Activated CD4-positive, alpha-beta T cell treated with anti-CD3 and anti-CD28 coated beads, Interleukin-2, amount 10 ng/mL, durations not matched to agents 7 days and 5 days (primary cell): ENCODE data around the gene ALKBH3. TPM values are rescaled to one million over a fixed set of nuclear protein-coding genes. Genes with fewer than 3 reads are reported as not detected.

Source experiments
- CTCF ChIA-PET: fragments of 350-600 bp; sonication (Branson Sonifier 250); formaldehyde crosslinking; loops from one replicate; lab custom pipeline; 2021; ENCODE audit warnings: antibody characterized with exemption; lab: Charles Lee
- POLR2A ChIA-PET: fragments of 350-600 bp; sonication (Branson Sonifier 250); formaldehyde crosslinking; loops from one replicate; lab custom pipeline; 2021; ENCODE audit warnings: antibody characterized with exemption; lab: Charles Lee
- DNase-seq: peaks from one replicate; pipeline ENCODE4 v3.0.0-alpha.2; 2020
- H3K27ac Mint-ChIP-seq: one replicate; pipeline ENCODE4 v1.8.0; 2021; ENCODE audit warnings: mild to moderate bottlenecking, moderate library complexity, mixed read lengths
- H3K27me3 Mint-ChIP-seq: one replicate; pipeline ENCODE4 v1.8.0; 2021; ENCODE audit warnings: mixed read lengths
- H3K36me3 Mint-ChIP-seq: one replicate; pipeline ENCODE4 v1.8.0; 2021; ENCODE audit warnings: low read depth, mixed read lengths
- H3K4me1 Mint-ChIP-seq: one replicate; pipeline ENCODE4 v1.8.0; 2021; ENCODE audit warnings: mixed read lengths
- H3K4me3 Mint-ChIP-seq: one replicate; pipeline ENCODE4 v1.8.0; 2021; ENCODE audit warnings: mild to moderate bottlenecking, moderate library complexity, mixed read lengths
- H3K9me3 Mint-ChIP-seq: one replicate; pipeline ENCODE4 v1.8.0; 2021; ENCODE audit warnings: mixed read lengths
- total RNA-seq, 2 experiments: library from RNA; stranded (reverse); gene quantifications; one replicate each; pipeline ENCODE4 v1.2.3, GENCODE V29; 2021

The ALKBH3 gene
- total RNA-seq, 2 experiments from 2014 or later: 34.6 to 38.5 TPM

GRCh38 chr11:43937434-43938411 lies 57.1 kb downstream of the ALKBH3 start:
- CTCF ChIA-PET: interaction anchor here (0.6 to 0.7 kb wide), 2 partner anchors 54 to 78 kb away, joined by 3 to 5 read pairs; no protein-coding TSS in a partner anchor
- H3K27me3 Mint-ChIP-seq: peaks cover 39% of the 10 kb centered on the region
- no peak for DNase-seq
- no peak overlapping the region for H3K27ac Mint-ChIP-seq
- H3K4me1 Mint-ChIP-seq: peaks cover 5% of the 10 kb centered on the region
- POLR2A ChIA-PET: no interaction called here
- H3K9me3 Mint-ChIP-seq: no peaks in the 10 kb centered on the region
- no peak overlapping the region for H3K4me3 Mint-ChIP-seq
- H3K36me3 Mint-ChIP-seq: no peaks in the 10 kb centered on the region

GRCh38 chr11:43941257-43941994 lies 60.8 kb downstream of the ALKBH3 start:
- no peak for DNase-seq
- Mint-ChIP-seq H3K36me3 (peaks cover 2% of the 10 kb centered on the region), H3K27ac (no peak overlapping the region), H3K9me3 (no peaks in the 10 kb centered on the region), H3K4me3 (peak overlapping the region; percentile 73), H3K27me3 (peaks cover 60% of the 10 kb centered on the region), H3K4me1 (peaks cover 20% of the 10 kb centered on the region)
- ChIA-PET POLR2A (no interaction called here), CTCF (interaction anchor here (0.6 to 0.8 kb wide), 3 partner anchors 28 to 52 kb away, joined by 3 to 4 read pairs (median 4); no protein-coding TSS in a partner anchor)

GRCh38 chr11:43942662-43943371 lies 62.2 kb downstream of the ALKBH3 start:
- Mint-ChIP-seq H3K27ac (no peak overlapping the region), H3K4me3 (peak overlapping the region; percentile 63), H3K4me1 (peaks cover 20% of the 10 kb centered on the region), H3K36me3 (peaks cover 2% of the 10 kb centered on the region), H3K9me3 (no peaks in the 10 kb centered on the region), H3K27me3 (peaks cover 65% of the 10 kb centered on the region)
- ChIA-PET POLR2A (no interaction called here), CTCF (interaction anchor here (2.2 kb wide), 1 partner anchor 20 kb away, joined by 5 read pairs; no protein-coding TSS in a partner anchor)
- DNase-seq: no peak

DNA sequence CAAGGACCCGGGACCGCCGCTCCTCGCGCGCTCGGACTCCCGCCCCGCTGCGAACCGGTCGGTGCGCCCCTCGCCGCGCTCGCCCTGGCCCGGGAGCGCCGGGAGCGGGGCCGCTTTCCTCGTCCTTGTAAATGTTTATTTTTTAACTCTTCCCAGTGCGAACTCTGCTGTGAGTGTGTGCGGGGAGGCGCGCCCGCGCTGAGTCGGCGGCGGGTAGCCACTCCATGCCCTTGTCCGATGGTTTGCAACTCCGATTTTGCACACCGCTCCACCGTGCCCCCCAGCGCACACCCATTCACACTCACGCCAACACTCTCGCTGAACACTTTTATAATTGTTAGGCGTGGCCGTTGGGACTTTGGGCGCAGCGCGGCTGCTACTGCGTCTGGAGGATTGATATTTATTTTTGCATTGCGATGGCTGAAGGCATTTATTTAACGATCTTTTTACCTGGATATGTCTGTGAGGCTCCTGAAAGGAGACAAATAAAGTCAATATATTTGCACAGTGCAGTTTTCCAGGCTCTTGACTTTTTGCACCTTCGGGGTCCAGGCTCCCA lies 62.8 kb downstream of the ALKBH3 start:
- DNase-seq: no peak

DNA sequence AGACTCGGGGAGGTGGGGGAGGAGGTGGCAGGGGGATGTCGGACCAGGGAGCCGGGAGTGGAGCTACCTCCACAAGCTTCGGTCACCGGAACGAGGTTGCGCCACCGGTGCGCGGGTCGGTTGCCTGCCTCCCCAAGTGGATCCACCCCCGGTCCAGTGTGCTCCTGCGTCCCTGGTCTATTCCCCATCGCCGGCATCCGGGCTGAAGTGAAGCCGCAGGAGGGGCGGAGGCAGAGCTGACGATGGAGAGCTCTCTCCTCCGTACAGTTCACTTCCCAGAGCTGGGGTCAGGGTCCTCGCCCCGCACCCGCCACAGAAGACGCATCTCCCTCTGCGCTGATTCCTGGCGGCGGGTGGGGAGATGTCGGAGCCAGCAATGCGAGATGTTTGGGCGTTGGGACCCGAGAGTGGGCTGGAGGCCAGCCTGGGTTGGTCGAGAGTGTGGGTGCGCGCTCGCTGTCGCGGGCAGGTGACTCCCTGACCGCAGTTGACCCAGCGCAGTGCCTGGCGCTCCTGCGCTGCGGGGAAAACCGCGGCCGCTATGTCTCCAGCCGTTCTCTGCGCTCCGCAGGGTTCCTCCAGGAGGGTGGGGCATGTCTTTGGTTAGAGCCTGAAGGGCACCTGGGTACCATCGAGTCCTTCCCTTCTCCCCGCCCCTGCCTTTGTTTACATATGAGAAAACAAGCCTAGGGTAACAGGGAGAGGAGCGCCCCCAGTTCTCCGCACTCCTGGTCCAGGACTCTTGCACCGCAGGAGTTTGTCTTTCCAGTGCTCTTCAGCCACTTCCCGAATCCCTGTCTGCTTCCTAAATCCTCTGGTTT lies 63.5 kb downstream of the ALKBH3 start:
- CTCF ChIA-PET: interaction anchor here (1.0 to 2.2 kb wide), 2 partner anchors 22 to 26 kb away, joined by 4 to 5 read pairs; no protein-coding TSS in a partner anchor
- no peak overlapping the region for H3K27ac Mint-ChIP-seq
- POLR2A ChIA-PET: no interaction called here
- H3K4me1 Mint-ChIP-seq: peaks cover 20% of the 10 kb centered on the region
- H3K9me3 Mint-ChIP-seq: no peaks in the 10 kb centered on the region
- no peak for DNase-seq
- H3K27me3 Mint-ChIP-seq: peaks cover 63% of the 10 kb centered on the region
- peak overlapping the region; percentile 81 for H3K4me3 Mint-ChIP-seq
- H3K36me3 Mint-ChIP-seq: peaks cover 2% of the 10 kb centered on the region

More for the DNA sequence above, 62.8 kb downstream of the ALKBH3 start:
- H3K4me3 Mint-ChIP-seq: peak overlapping the region; percentile 81
- CTCF ChIA-PET: interaction anchor here (1.0 to 2.2 kb wide), 2 partner anchors 21 to 26 kb away, joined by 4 to 5 read pairs; no protein-coding TSS in a partner anchor
- H3K36me3 Mint-ChIP-seq: peaks cover 2% of the 10 kb centered on the region
- peaks cover 66% of the 10 kb centered on the region for H3K27me3 Mint-ChIP-seq
- peaks cover 20% of the 10 kb centered on the region for H3K4me1 Mint-ChIP-seq
- H3K27ac Mint-ChIP-seq: peak overlapping the region; percentile 73
- POLR2A ChIA-PET: no interaction called here
- H3K9me3 Mint-ChIP-seq: no peaks in the 10 kb centered on the region

DNA sequence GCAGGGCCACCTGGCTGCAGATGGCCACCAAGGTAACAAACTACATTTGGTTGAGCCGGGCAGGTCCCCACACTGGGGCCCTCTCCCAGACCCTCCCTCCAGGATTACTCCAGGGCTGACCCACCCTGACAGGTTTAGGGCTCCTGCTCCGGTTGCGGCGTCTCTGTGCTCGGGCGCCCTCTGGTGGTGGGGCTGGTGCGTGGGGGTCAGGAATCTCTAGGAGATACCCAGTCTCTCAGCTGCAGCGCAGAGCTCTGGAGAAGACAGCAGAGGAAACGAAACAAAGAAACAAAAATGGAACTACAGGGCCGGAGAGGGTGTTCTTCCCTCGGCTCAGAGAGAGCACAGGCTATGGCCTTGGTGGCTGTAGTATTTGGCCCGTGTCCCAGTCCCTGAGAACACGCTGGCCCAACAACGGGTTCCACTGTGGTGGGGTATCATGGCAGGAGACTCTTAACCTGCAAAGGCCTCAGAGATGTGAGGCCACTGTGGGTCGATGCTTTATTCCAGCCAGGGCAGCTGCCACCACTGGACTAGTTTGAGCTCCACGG lies 64.2 kb downstream of the ALKBH3 start:
- peaks cover 59% of the 10 kb centered on the region for H3K27me3 Mint-ChIP-seq
- no peak overlapping the region for H3K27ac Mint-ChIP-seq
- peaks cover 2% of the 10 kb centered on the region for H3K36me3 Mint-ChIP-seq
- POLR2A ChIA-PET: no interaction called here
- no peaks in the 10 kb centered on the region for H3K9me3 Mint-ChIP-seq
- peaks cover 20% of the 10 kb centered on the region for H3K4me1 Mint-ChIP-seq
- CTCF ChIA-PET: interaction anchor here (0.7 to 1.4 kb wide), 4 partner anchors 10 to 215 kb away, joined by 3 to 12 read pairs (median 4); no protein-coding TSS in a partner anchor
- peak overlapping the region; percentile 81 for H3K4me3 Mint-ChIP-seq
- DNase-seq: peak; percentile 77

DNA sequence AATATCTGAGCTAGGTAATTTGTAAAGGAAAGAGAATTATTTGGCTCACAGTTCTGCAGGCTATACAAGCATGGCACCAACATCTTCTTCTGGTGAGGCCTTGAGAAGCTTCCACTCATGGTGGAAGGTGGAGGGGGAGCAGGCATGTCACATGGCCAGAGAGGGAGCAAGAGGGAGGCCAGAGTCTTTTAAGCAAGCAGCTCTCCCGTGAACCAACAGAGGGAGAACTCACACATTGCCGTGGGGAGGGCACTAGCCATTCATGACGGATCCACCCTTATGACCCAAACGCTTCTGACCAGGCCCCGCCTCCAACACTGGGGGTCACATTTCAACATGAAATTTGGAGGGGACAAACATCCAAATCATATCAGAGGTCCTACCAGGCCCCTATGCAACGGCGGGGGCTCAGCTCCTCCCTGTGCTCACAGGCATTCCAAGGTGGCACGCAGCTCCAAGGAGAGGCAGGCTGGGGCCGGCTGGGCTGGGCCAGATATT lies 66.4 kb downstream of the ALKBH3 start:
- ChIA-PET POLR2A (interaction anchor here (0.6 kb wide), 1 partner anchor 116 kb away, joined by 3 read pairs; no protein-coding TSS in a partner anchor), CTCF (interaction anchor here (2.4 kb wide), 1 partner anchor 57 kb away, joined by 5 read pairs; no protein-coding TSS in a partner anchor)
- no peaks in the 10 kb centered on the region for H3K9me3 Mint-ChIP-seq
- peaks cover 15% of the 10 kb centered on the region for H3K4me1 Mint-ChIP-seq
- H3K36me3 Mint-ChIP-seq: peaks cover 2% of the 10 kb centered on the region
- H3K27me3 Mint-ChIP-seq: peaks cover 51% of the 10 kb centered on the region
- DNase-seq: no peak
- no peak overlapping the region for H3K27ac Mint-ChIP-seq
- H3K4me3 Mint-ChIP-seq: no peak overlapping the region

DNA sequence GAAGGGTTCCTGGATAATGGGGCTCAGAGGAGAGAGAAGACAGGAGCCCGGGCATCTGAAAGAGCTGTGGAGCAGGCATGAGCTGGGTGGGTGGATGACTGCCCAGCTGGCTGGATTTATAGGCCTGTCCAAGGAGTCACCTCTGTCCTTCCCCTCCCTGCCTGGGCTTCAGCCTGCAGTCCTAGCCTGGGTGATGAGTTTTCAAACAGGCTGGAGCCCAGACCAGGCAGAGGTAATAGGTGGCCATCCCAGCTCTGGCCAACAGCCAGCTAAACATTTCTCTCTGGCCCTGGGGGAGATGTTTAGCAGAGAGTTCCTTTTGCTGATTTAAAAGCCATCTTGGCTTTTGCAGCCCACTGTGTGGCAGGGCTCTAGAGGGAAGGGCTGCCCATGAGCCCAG lies 67.2 kb downstream of the ALKBH3 start:
- H3K27ac Mint-ChIP-seq: no peak overlapping the region
- H3K4me3 Mint-ChIP-seq: no peak overlapping the region
- H3K36me3 Mint-ChIP-seq: peaks cover 2% of the 10 kb centered on the region
- H3K4me1 Mint-ChIP-seq: peaks cover 15% of the 10 kb centered on the region
- no peak for DNase-seq
- ChIA-PET POLR2A (interaction anchor here (0.6 to 0.7 kb wide), 2 partner anchors 116 to 121 kb away, joined by 3 read pairs; no protein-coding TSS in a partner anchor), CTCF (interaction anchor here (1.0 to 2.4 kb wide), 2 partner anchors 38 to 58 kb away, joined by 3 to 5 read pairs; no protein-coding TSS in a partner anchor)
- no peaks in the 10 kb centered on the region for H3K9me3 Mint-ChIP-seq
- H3K27me3 Mint-ChIP-seq: peaks cover 52% of the 10 kb centered on the region

DNA sequence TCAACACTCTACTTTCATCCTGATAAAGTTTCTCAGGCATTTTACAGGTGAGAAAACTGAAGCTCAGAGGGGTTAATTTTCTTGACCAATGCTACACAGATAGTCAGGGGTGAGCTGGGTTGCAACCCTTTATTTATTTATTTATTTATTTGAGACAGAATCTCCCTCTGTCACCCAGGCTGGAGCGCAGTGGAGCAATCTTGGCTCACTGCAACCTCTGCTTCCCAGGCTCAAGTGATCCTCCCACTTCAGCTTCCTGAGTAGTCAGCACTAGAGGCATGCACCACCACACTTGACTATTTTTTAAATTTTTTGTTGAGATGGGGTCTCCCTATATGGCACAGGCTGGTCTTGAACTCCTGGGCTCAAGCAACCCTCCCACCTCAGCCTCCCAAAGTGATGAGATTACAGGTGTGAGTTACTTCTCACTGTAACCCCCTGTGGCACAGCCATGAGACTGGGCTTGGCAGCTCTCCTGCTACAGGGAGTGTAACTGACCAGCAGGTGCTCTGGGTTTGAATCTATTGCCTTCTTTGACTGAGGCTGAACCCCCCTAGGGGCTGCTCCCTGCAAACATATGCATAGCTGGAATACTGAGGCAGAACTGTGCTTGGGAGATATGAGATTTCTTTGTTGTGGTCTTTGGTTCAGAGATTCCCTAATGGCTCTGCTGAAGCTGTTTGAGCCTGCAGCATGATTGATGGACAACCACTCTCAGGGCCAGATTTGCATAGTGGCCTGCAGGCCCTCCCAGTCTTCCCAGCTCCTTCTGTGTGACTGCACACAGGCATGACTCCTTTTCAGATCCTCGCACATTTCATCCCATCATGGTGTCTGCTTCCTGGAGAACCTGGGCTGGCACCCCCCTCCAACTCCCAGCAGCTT lies 68.0 kb downstream of the ALKBH3 start:
- H3K27ac Mint-ChIP-seq: no peak overlapping the region

DNA sequence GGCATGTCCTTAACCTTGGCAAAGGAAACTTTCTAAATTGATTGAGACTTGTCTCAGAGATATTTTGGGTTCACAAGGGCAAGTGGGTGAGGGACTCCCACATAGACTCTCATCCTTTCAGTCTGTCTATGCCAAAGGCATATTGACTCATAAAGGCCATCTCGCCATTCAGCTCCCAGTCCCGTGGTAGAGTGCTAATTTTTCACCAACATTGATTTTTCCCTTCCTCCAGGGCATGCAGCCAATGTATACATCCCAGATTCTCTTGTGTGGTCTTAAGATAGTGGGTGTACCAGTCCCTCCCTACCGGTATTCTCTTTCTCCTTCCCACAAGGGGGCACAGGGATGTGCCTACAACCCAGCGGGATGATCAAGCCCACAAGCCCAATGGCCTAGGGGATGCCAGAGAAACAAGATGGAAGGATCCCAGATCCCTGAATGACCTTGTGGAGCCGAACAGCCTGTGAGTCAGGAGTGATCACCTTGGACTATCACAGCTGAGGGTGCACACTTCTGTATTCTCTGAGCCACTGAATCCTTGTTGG lies 69.8 kb downstream of the ALKBH3 start:
- H3K27ac Mint-ChIP-seq: no peak overlapping the region
- POLR2A ChIA-PET: interaction anchor here (0.6 kb wide), 1 partner anchor 334 kb away, joined by 6 read pairs; no protein-coding TSS in a partner anchor
- no peak overlapping the region for H3K4me3 Mint-ChIP-seq
- H3K27me3 Mint-ChIP-seq: peaks cover 32% of the 10 kb centered on the region
- CTCF ChIA-PET: no interaction called here
- H3K9me3 Mint-ChIP-seq: no peaks in the 10 kb centered on the region
- no peaks in the 10 kb centered on the region for H3K36me3 Mint-ChIP-seq
- H3K4me1 Mint-ChIP-seq: no peaks in the 10 kb centered on the region
- DNase-seq: no peak

More for the DNA sequence above, 68.0 kb downstream of the ALKBH3 start:
- POLR2A ChIA-PET: no interaction called here
- Mint-ChIP-seq H3K4me3 (no peak overlapping the region), H3K4me1 (peaks cover 12% of the 10 kb centered on the region), H3K27me3 (peaks cover 47% of the 10 kb centered on the region), H3K9me3 (no peaks in the 10 kb centered on the region), H3K36me3 (peaks cover under 1% of the 10 kb centered on the region)
- no peak for DNase-seq
- CTCF ChIA-PET: interaction anchor here (0.8 to 2.4 kb wide), 4 partner anchors 17 to 59 kb away, joined by 3 to 5 read pairs (median 3); no protein-coding TSS in a partner anchor
